Mesothelial cell of epicardium (in vitro differentiated cells): ENCODE data around the gene SLC4A3. TPM values are rescaled to one million over a fixed set of nuclear protein-coding genes. Genes with fewer than 3 reads are reported as not detected.

Source experiments
- DNase-seq, 2 experiments: peaks; one replicate each; pipeline ENCODE4 v3.0.0; 2021; ENCODE audit warnings: low spot score in 2 of 2; ENCODE audit not compliant: unreplicated experiment in 2 of 2
- H3K27ac Mint-ChIP-seq: 2 replicates; pipeline ENCODE4 v1.8.0; 2021; ENCODE audit warnings: mixed read lengths
- H3K27me3 Mint-ChIP-seq: 2 replicates; pipeline ENCODE4 v1.8.0; 2021; ENCODE audit warnings: low read depth, mixed read lengths
- H3K36me3 Mint-ChIP-seq: 2 replicates; pipeline ENCODE4 v1.8.0; 2021; ENCODE audit warnings: mixed read lengths
- H3K4me1 Mint-ChIP-seq: 2 replicates; pipeline ENCODE4 v1.8.0; 2021; ENCODE audit warnings: mixed read lengths
- H3K4me3 Mint-ChIP-seq: 2 replicates; pipeline ENCODE4 v1.8.0; 2021; ENCODE audit warnings: mild to moderate bottlenecking, moderate library complexity, mixed read lengths
- H3K9me3 Mint-ChIP-seq: 2 replicates; pipeline ENCODE4 v1.8.0; 2021; ENCODE audit warnings: mixed read lengths
- CTCF ChIP-seq: fragments of 200-600 bp; sonication (generic); IDR thresholded peaks from one replicate; pipeline ENCODE4 v1.5.0; 2021; ENCODE audit warnings: antibody characterized with exemption; ENCODE audit not compliant: unreplicated experiment
- total RNA-seq: library from RNA; stranded (reverse); gene quantifications from 3 replicates; pipeline ENCODE4 v1.2.1, GENCODE V29; 2021

The SLC4A3 gene
- total RNA-seq, 1 donor from 2014 or later = 23.6 TPM

- Mint-ChIP-seq H3K36me3 (peaks cover 3% of the 10 kb centered on the region), H3K4me3 (peak overlapping the region; percentile 60), H3K27me3 (no peaks in the 10 kb centered on the region), H3K4me1 (peaks cover 10% of the 10 kb centered on the region), H3K9me3 (no peaks in the 10 kb centered on the region), H3K27ac (no peak overlapping the region)
- DNase-seq = no peak
- TF ChIP-seq CTCF = no peak
Measured at GRCh38 chr2:219628235-219628985, 980 bp downstream of the SLC4A3 start.

GRCh38 chr2:219628986-219629901 is 1.8 kb downstream of the SLC4A3 start:
- Mint-ChIP-seq H3K4me3 (peak overlapping the region; percentile 60), H3K36me3 (peaks cover 3% of the 10 kb centered on the region), H3K27me3 (no peaks in the 10 kb centered on the region)

GRCh38 chr2:219629976-219630695 is 2.7 kb downstream of the SLC4A3 start:
- no peaks in the 10 kb centered on the region for H3K9me3 Mint-ChIP-seq
- no peaks in the 10 kb centered on the region for H3K27me3 Mint-ChIP-seq
- no peak for TF ChIP-seq CTCF
- no peak overlapping the region for H3K4me3 Mint-ChIP-seq
- H3K36me3 Mint-ChIP-seq = peaks cover 3% of the 10 kb centered on the region
- H3K27ac Mint-ChIP-seq = no peak overlapping the region
- peaks cover 10% of the 10 kb centered on the region for H3K4me1 Mint-ChIP-seq
- DNase-seq = no peak

More at GRCh38 chr2:219628986-219629901, 1.8 kb downstream of the SLC4A3 start:
- Mint-ChIP-seq H3K4me1 (peaks cover 10% of the 10 kb centered on the region), H3K27ac (no peak overlapping the region), H3K9me3 (no peaks in the 10 kb centered on the region)
- no peak for TF ChIP-seq CTCF
- no peak for DNase-seq

GRCh38 chr2:219630770-219631405 is 3.5 kb downstream of the SLC4A3 start:
- no peak for DNase-seq
- H3K9me3 Mint-ChIP-seq = no peaks in the 10 kb centered on the region
- H3K27me3 Mint-ChIP-seq = no peaks in the 10 kb centered on the region
- peaks cover 3% of the 10 kb centered on the region for H3K36me3 Mint-ChIP-seq
- H3K27ac Mint-ChIP-seq = no peak overlapping the region
- peaks cover 10% of the 10 kb centered on the region for H3K4me1 Mint-ChIP-seq
- no peak overlapping the region for H3K4me3 Mint-ChIP-seq
- TF ChIP-seq CTCF = no peak

GRCh38 chr2:219631406-219631891 is 4.0 kb downstream of the SLC4A3 start:
- no peak for DNase-seq
- Mint-ChIP-seq H3K27ac (no peak overlapping the region), H3K4me3 (no peak overlapping the region), H3K4me1 (peaks cover 9% of the 10 kb centered on the region), H3K9me3 (no peaks in the 10 kb centered on the region), H3K27me3 (no peaks in the 10 kb centered on the region), H3K36me3 (peaks cover 3% of the 10 kb centered on the region)
- no peak for TF ChIP-seq CTCF
